H1 (cell line): ENCODE results near the gene SGO1. TPM values are rescaled to one million over a fixed set of nuclear protein-coding genes. Genes with fewer than 3 reads are reported as not detected.

Source experiments
- CTCF ChIA-PET: fragments of 300-600 bp; sonication (Branson Sonifier 250); formaldehyde crosslinking; loops from one replicate; lab custom pipeline; 2021; ENCODE audit not compliant: partially characterized antibody; lab: Charles Lee
- POLR2A ChIA-PET: fragments of 300-600 bp; sonication (Branson Sonifier 250); formaldehyde crosslinking; loops from one replicate; lab custom pipeline; 2021; ENCODE audit warnings: inconsistent platforms; ENCODE audit not compliant: partially characterized antibody; lab: Charles Lee
- DNase-seq, 2 experiments: peaks; one replicate each; pipeline versions ENCODE4 v3.0.0 to v3.0.0-alpha.2; 2010 to 2022; ENCODE audit warnings: low spot score in 2 of 2, low read depth in 1 of 2, mixed read lengths in 1 of 2
- FAIRE-seq: peaks from 2 replicates; lab custom pipeline; 2011; peaks lifted over from hg19 to GRCh38; lab: Jason Lieb, UNC
- H2AFZ ChIP-seq: 2 replicates; pipeline ENCODE4 v1.8.1; 2012; ENCODE audit warnings: low read length, inconsistent platforms
- H2AK5ac ChIP-seq: 2 replicates; pipeline ENCODE4 v1.6.1; 2013; ENCODE audit warnings: low read depth, low read length
- H2BK120ac ChIP-seq: replicated peaks from 2 replicates; pipeline ENCODE3; 2013; ENCODE audit warnings: low read depth, low read length, inconsistent platforms
- H2BK12ac ChIP-seq: 2 replicates; pipeline ENCODE4 v1.6.1; 2013; ENCODE audit warnings: low read depth, low read length
- H2BK15ac ChIP-seq: 2 replicates; pipeline ENCODE4 v1.6.1; 2013; ENCODE audit warnings: low read length
- H2BK20ac ChIP-seq: 2 replicates; pipeline ENCODE4 v1.6.1; 2013; ENCODE audit warnings: low read length
- H2BK5ac ChIP-seq: 2 replicates; pipeline ENCODE4 v1.6.1; 2013; ENCODE audit warnings: low read depth, low read length
- H3K14ac ChIP-seq: 2 replicates; pipeline ENCODE4 v1.6.1; 2013; ENCODE audit warnings: inconsistent platforms; ENCODE audit not compliant: insufficient read length
- H3K18ac ChIP-seq: 2 replicates; pipeline ENCODE4 v1.6.1; 2013; ENCODE audit warnings: low read length; ENCODE audit errors: extremely low read depth
- H3K23ac ChIP-seq: 2 replicates; pipeline ENCODE4 v1.6.1; 2013; ENCODE audit warnings: inconsistent platforms; ENCODE audit not compliant: insufficient read length
- H3K23me2 ChIP-seq: 2 replicates; pipeline ENCODE4 v1.6.1; 2013; ENCODE audit warnings: low read depth, low read length
- H3K27ac ChIP-seq: 2 replicates; pipeline ENCODE4 v1.6.1; 2011; ENCODE audit warnings: low read depth, low read length, inconsistent platforms
- H3K27me3 ChIP-seq, 4 experiments: replicated peaks in 1 of 4; 1 replicate in 1 of 4; 2 replicates in 3 of 4; pipeline versions ENCODE4 v1.6.1 to v1.8.1; 2011 to 2013; ENCODE audit warnings: low read length in 3 of 4, mild to moderate bottlenecking in 3 of 4, inconsistent platforms in 2 of 4, mixed read lengths in 2 of 4, moderate library complexity in 1 of 4; ENCODE audit not compliant: control insufficient read depth in 3 of 4, insufficient read depth in 3 of 4; ENCODE audit errors: extremely low read depth in 1 of 4
- H3K36me3 ChIP-seq, 4 experiments: 2 replicates each; pipeline versions ENCODE4 v1.6.1 to v1.8.1; 2011 to 2013; ENCODE audit warnings: mild to moderate bottlenecking in 4 of 4, low read length in 3 of 4, moderate library complexity in 2 of 4, control low read depth in 1 of 4, inconsistent platforms in 1 of 4; ENCODE audit not compliant: insufficient read depth in 4 of 4, control insufficient read depth in 2 of 4
- H3K4ac ChIP-seq: replicated peaks from 2 replicates; pipeline ENCODE3; 2013; ENCODE audit warnings: low read length, low read depth, mixed read lengths, inconsistent platforms; ENCODE audit not compliant: insufficient read length
- H3K4me1 ChIP-seq, 4 experiments: replicated peaks in 1 of 4; 1 replicate in 1 of 4; 2 replicates in 3 of 4; pipeline versions ENCODE4 v1.6.1 to v1.8.1; 2011 to 2013; ENCODE audit warnings: low read length in 3 of 4, inconsistent platforms in 2 of 4, mixed read lengths in 1 of 4; ENCODE audit not compliant: insufficient read depth in 4 of 4, control insufficient read depth in 3 of 4
- H3K4me2 ChIP-seq, 2 experiments: 2 replicates each; pipeline versions ENCODE4 v1.6.1 to v1.8.1; 2011 to 2013; ENCODE audit warnings: low read depth in 2 of 2, low read length in 2 of 2, control low read depth in 1 of 2, inconsistent platforms in 1 of 2, mild to moderate bottlenecking in 1 of 2; ENCODE audit not compliant: insufficient read depth in 1 of 2
- H3K4me3 ChIP-seq, 4 experiments: fragments of 200-600, 300-600 bp in 1 of 4; sonication (generic), shearing (Covaris generic), sonication (Bioruptor Twin) in 1 of 4; 2 replicates each; pipeline versions ENCODE4 v1.5.1 to v1.8.1; 2011 to 2016; ENCODE audit warnings: low read length in 4 of 4, low read depth in 3 of 4, control low read depth in 2 of 4, inconsistent platforms in 2 of 4, mild to moderate bottlenecking in 2 of 4, mixed read lengths in 1 of 4, moderate library complexity in 1 of 4; ENCODE audit not compliant: insufficient read depth in 2 of 4; ENCODE audit errors: extremely low read depth in 1 of 4
- H3K56ac ChIP-seq: replicated peaks from 2 replicates; pipeline ENCODE3; 2013; ENCODE audit warnings: low read depth, mild to moderate bottlenecking, mixed read lengths, low read length, inconsistent platforms; ENCODE audit not compliant: insufficient read length
- H3K79me1 ChIP-seq: 2 replicates; pipeline ENCODE4 v1.6.1; 2013; ENCODE audit warnings: low read depth, low read length, control low read depth
- H3K79me2 ChIP-seq, 2 experiments: 2 replicates each; pipeline versions ENCODE4 v1.6.1 to v1.8.1; 2012 to 2013; ENCODE audit warnings: low read length in 2 of 2, mild to moderate bottlenecking in 2 of 2, inconsistent platforms in 1 of 2; ENCODE audit not compliant: insufficient read depth in 2 of 2, control insufficient read depth in 1 of 2
- H3K9ac ChIP-seq, 4 experiments: replicated peaks in 1 of 4; 1 replicate in 1 of 4; 2 replicates in 3 of 4; pipeline versions ENCODE4 v1.6.1 to v1.8.1; 2011 to 2013; ENCODE audit warnings: low read depth in 3 of 4, low read length in 3 of 4, control low read depth in 2 of 4, mild to moderate bottlenecking in 2 of 4, moderate library complexity in 2 of 4, inconsistent platforms in 1 of 4; ENCODE audit errors: extremely low read depth in 1 of 4
- H3K9me3 ChIP-seq, 2 experiments: 2 replicates each; pipeline versions ENCODE4 v1.6.1 to v1.8.1; 2012 to 2013; ENCODE audit warnings: mild to moderate bottlenecking in 2 of 2, moderate library complexity in 2 of 2, control low read depth in 1 of 2, inconsistent platforms in 1 of 2, low read depth in 1 of 2, low read length in 1 of 2, mixed read lengths in 1 of 2; ENCODE audit not compliant: insufficient read depth in 2 of 2
- H4K20me1 ChIP-seq, 2 experiments: replicated peaks in 1 of 2; 2 replicates each; pipeline versions ENCODE3 to v1.8.1; 2011 to 2013; ENCODE audit warnings: inconsistent platforms in 2 of 2, low read length in 2 of 2, mild to moderate bottlenecking in 1 of 2; ENCODE audit not compliant: insufficient read depth in 2 of 2, control insufficient read depth in 1 of 2
- H4K5ac ChIP-seq: 2 replicates; pipeline ENCODE4 v1.6.1; 2013; ENCODE audit warnings: low read length, low read depth, mixed read lengths, inconsistent platforms; ENCODE audit not compliant: insufficient read length
- H4K8ac ChIP-seq: 2 replicates; pipeline ENCODE4 v1.8.0; 2013; ENCODE audit warnings: mild to moderate bottlenecking, moderate library complexity, low read length, inconsistent platforms; ENCODE audit not compliant: insufficient read depth; ENCODE audit errors: extremely low read depth
- H4K91ac ChIP-seq: replicated peaks from 2 replicates; pipeline ENCODE3; 2013; ENCODE audit warnings: low read length, mixed read lengths, inconsistent platforms; ENCODE audit not compliant: insufficient read length
- CHD2 ChIP-seq: IDR thresholded peaks from 2 replicates; pipeline ENCODE4 v1.6.1; 2012; ENCODE audit warnings: low read length, improper control_type of control experiment
- HDAC2 ChIP-seq, 2 experiments: fragments of 300-600 bp in 1 of 2; sonication (generic) in 1 of 2; IDR thresholded peaks; 2 replicates each; pipeline ENCODE4 v1.6.1; 2011 to 2012; ENCODE audit warnings: low read depth in 2 of 2, low read length in 2 of 2, mild to moderate bottlenecking in 2 of 2, moderate library complexity in 2 of 2, borderline replicate concordance in 1 of 2, inconsistent platforms in 1 of 2
- NANOG ChIP-seq: IDR thresholded peaks from 2 replicates; pipeline ENCODE4 v1.6.1; 2011; ENCODE audit warnings: low read length, low read depth, mild to moderate bottlenecking, inconsistent platforms; ENCODE audit not compliant: insufficient read depth, poor library complexity, severe bottlenecking
- NRF1 ChIP-seq: IDR thresholded peaks from 2 replicates; pipeline ENCODE4 v1.6.1; 2011; ENCODE audit warnings: mild to moderate bottlenecking, low read depth, low read length, improper control_type of control experiment
- POU5F1 ChIP-seq: IDR thresholded peaks from 2 replicates; pipeline ENCODE4 v1.6.1; 2011; ENCODE audit warnings: low read depth, mild to moderate bottlenecking, low read length, moderate library complexity
- RXRA ChIP-seq: IDR thresholded peaks from 2 replicates; pipeline ENCODE4 v1.6.1; 2011; ENCODE audit warnings: low read depth, mild to moderate bottlenecking, low read length, moderate library complexity; ENCODE audit not compliant: insufficient read depth
- SP4 ChIP-seq: IDR thresholded peaks from 2 replicates; pipeline ENCODE4 v1.6.1; 2012; ENCODE audit warnings: low read length, inconsistent platforms
- TEAD4 ChIP-seq: IDR thresholded peaks from 2 replicates; pipeline ENCODE4 v1.6.1; 2012; ENCODE audit warnings: low read depth, low read length, inconsistent platforms, mixed read lengths
- WGBS, 2 experiments: shearing (Covaris generic) in 1 of 2; methylation state at CpG; one replicate each; pipeline versions ENCODE4 v1.1.6 to v1.1.7; 2013 to 2015; ENCODE audit warnings: low lambda C conversion rate in 2 of 2, mixed read lengths in 2 of 2, inconsistent platforms in 1 of 2, low coverage in 1 of 2, missing lambda C conversion rate in 1 of 2; ENCODE audit not compliant: insufficient replicate concordance in 2 of 2, insufficient coverage in 1 of 2, insufficient read length in 1 of 2; ENCODE audit errors: extremely low coverage in 1 of 2, missing lambda C conversion rate in 1 of 2; 5-methylcytosine and 5-hydroxymethylcytosine counted together
- polyA plus RNA-seq, 7 experiments: library from polyadenylated mRNA; depleted of rRNA in 3 of 7; stranded (reverse) in 5 of 7; unstranded in 2 of 7; fragments of >200 nt in 5 of 7; fragments of 200-250 nt in 2 of 7; gene quantifications; 1 replicate in 5 of 7; 2 replicates in 1 of 7; 4 replicates in 1 of 7; pipeline versions ENCODE4 v1.2.1 to v1.2.3, GENCODE V29; 2011 to 2013; ENCODE audit warnings: missing spikeins in 2 of 7, mixed read lengths in 2 of 7
- total RNA-seq: library from RNA; stranded (reverse); fragmentation: NEBNext Ultra II Directional; extraction: Animal tissue kit (Norgen Biotek cat#: 25700); gene quantifications from 2 replicates; pipeline ENCODE4 v1.2.1, GENCODE V29; 2021
- TF ChIP-seq, protein P1 (sequence below): IDR thresholded peaks from 2 replicates; pipeline ENCODE4 v1.6.1; 2011; ENCODE audit warnings: low read length, improper control_type of control experiment

Gene SGO1
- total and polyA plus RNA-seq, 2 of the 8 experiments (the other 6 are each of a cell fraction or from before 2014, with no cell fraction given), result 6.9 to 36.4 TPM

DNA sequence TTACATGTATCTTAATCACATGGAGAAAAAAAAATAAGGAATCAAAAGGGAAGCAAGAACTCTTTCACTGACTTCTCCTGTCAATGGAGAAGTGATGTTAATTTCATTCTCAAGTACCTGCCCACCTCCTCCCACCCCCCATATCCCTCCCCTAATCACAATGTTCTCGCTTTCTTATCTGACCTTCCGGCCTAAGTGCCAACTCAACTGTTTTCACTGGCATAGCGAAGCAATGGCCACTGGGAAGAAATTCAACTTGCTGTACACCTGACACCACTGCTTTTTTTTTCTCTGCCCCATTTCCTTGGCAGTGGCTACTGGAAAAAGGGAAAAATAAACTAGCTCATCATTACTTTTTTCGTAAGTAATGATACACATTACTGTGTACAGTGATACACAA is 3.8 kb downstream of the SGO1 start:
- Histone ChIP-seq H3K4me2 (no peak overlapping the region), H3K9me3 (no peaks in the 10 kb centered on the region), H3K9ac (no peak overlapping the region)
- TF ChIP-seq, protein P1, sequence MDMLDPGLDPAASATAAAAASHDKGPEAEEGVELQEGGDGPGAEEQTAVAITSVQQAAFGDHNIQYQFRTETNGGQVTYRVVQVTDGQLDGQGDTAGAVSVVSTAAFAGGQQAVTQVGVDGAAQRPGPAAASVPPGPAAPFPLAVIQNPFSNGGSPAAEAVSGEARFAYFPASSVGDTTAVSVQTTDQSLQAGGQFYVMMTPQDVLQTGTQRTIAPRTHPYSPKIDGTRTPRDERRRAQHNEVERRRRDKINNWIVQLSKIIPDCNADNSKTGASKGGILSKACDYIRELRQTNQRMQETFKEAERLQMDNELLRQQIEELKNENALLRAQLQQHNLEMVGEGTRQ, result no peak
- TF ChIP-seq NRF1 (no peak), TEAD4 (no peak), HDAC2 (IDR thresholded peaks at IDR 0.05; ENCODE audit: borderline replicate concordance in 1 of 2, low read depth in 2 of 2, low read length in 2 of 2) (no peak), SP4 (no peak), CHD2 (no peak), RXRA (no peak), POU5F1 (no peak), NANOG (no peak)
- TF ChIP-seq, all 59 proteins: peak for 0
- H2BK120ac ChIP-seq, result no peak overlapping the region
- no peak overlapping the region for H3K56ac ChIP-seq
- ChIA-PET CTCF (interaction anchor here (0.5 to 1.1 kb wide), 2 partner anchors 11 to 38 kb away, joined by 3 read pairs; no protein-coding TSS in a partner anchor), POLR2A (interaction anchor here (0.6 kb wide), 1 partner anchor 245 kb away, joined by 3 read pairs; no protein-coding TSS in a partner anchor)
- no peak overlapping the region for H3K23ac ChIP-seq
- no peak overlapping the region for H3K18ac ChIP-seq
- H3K4me1 ChIP-seq, result peaks cover 0 to 8% (median under 1%) of the 10 kb centered on the region in 4 experiments; a peak in 3 of 7 replicates
- no peak overlapping the region for H2BK5ac ChIP-seq
- no peak overlapping the region for H4K8ac ChIP-seq
- H2BK12ac ChIP-seq, result no peak overlapping the region
- no peak overlapping the region for H2AFZ ChIP-seq
- no peak overlapping the region for H4K91ac ChIP-seq
- H3K4ac ChIP-seq, result no peak overlapping the region
- no peak overlapping the region for H2BK20ac ChIP-seq
- H4K20me1 ChIP-seq, result peaks cover 0 to 2% of the 10 kb centered on the region in 2 experiments
- peaks cover 7 to 57% (median 36%) of the 10 kb centered on the region in 4 experiments for H3K36me3 ChIP-seq
- no peak overlapping the region for H2AK5ac ChIP-seq
- H3K4me3 ChIP-seq, result no peak overlapping the region
- H4K5ac ChIP-seq, result no peak overlapping the region
- H3K27me3 ChIP-seq, result no peaks in the 10 kb centered on the region
- DNase-seq, result no peak
- no peak for FAIRE-seq
- WGBS, 2 experiments, result 97% methylated on average over 4 of the region's 4 CpGs; no CpG with 5 or more reads in 1 of the 2 experiments
- peaks cover 6% of the 10 kb centered on the region for H3K23me2 ChIP-seq
- peaks cover 3 to 29% of the 10 kb centered on the region in 2 experiments; a peak in 3 of 4 replicates for H3K79me2 ChIP-seq
- no peak overlapping the region for H3K14ac ChIP-seq
- no peaks in the 10 kb centered on the region; the same call in 1 of the 2 replicates for H3K79me1 ChIP-seq
- no peak overlapping the region for H2BK15ac ChIP-seq
- no peak overlapping the region for H3K27ac ChIP-seq
